NCI-H187 treated with DMSO at 0.1 percent for 48 hours (cell line): Measurements from ENCODE around the gene SLC5A1.
"Not testable (repeated sequence)": the region's sequence is repeated elsewhere in the genome, so short reads cannot be mapped to it uniquely, and the experiment has no call there.

ENCODE experiments used
- DNase-seq: peaks from one replicate; lab custom pipeline; 2025; lab: John Stamatoyannopoulos, UW

Gene SLC5A1

GRCh38 chr22:32144496-32145274 lies 101.6 kb downstream of the SLC5A1 start:
- DNase-seq, result no peak

- DNase-seq, result not testable (repeated sequence)
These were observed 104.1 kb downstream of the SLC5A1 start for GRCh38 chr22:32147128-32147527.

DNA sequence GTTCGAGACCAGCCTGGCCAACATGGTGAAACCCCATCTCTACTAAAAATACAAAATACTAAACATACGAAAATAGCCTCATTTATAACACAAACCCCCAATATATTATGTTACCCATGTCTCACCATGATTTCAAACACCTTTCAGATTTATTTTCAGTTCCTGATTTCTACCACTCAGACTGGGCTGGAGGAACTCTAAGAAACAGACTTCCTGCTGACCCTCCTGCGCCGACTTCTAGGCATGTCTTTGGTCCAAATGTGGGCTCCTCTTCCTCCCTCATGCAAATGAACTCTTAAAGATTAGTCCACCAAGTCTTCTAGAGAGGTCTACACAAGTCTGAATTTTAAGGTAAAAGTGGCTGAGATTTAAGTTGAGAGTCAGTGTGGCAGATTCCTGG lies 105.3 kb downstream of the SLC5A1 start:
- not testable (repeated sequence) for DNase-seq

DNA sequence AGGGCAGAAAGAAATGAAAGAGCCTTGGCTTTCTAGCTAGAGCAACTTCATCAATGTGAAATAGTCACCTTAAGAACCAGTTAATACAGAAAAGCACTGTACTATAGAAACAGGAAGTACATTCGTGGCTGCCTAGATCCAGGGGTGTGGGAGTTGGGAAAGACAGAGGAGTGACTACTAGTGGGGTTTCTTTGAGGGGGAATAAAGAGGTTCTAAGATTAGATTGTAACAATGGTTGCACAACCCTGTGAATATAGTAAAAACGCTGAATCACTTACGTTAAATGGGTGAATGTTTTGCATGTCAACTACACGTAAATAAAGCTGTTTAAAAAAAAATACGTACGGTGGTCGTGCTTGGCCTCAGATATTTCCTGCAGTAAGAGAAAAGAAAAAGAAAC lies 107.6 kb downstream of the SLC5A1 start:
- DNase-seq, result not testable (repeated sequence)

DNA sequence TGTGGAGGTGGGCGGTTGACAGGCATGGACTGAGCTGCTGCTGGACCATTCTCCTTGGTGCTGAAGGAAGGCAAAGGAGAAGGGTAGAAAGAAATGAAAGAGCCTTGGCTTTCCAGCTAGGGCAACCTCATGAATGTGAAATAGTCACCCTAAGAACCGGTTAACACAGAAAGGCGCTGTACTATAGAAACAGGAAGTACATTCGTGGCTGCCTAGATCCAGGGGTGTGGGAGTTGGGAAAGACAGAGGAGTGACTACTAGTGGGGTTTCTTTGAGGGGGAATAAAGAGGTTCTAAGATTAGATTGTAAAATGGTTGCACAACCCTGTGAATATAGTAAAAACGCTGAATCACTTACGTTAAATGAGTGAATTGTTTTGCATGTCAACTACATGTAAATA lies 108.6 kb downstream of the SLC5A1 start:
- not testable (repeated sequence) for DNase-seq

GRCh38 chr22:32154727-32155126 lies 111.7 kb downstream of the SLC5A1 start:
- not testable (repeated sequence) for DNase-seq

DNA sequence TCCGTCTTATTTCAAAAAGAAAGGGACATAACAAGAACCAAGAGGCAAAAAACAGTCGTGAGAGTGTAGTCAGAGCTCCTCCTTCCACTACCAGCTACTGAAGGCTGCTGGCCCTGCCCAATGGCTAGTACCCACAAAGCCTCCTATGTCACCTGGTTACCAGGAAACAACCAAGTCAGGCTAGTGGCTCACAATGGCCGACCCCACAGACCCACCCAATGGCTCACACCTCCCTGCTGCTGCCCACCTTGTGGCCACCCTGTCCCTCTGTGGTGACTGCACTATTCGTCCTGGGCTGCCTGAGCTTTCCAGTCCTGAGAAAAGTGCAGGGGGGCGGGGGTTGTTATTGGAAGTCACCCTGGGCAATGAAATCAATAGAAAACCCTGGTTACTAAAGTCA lies 114.6 kb downstream of the SLC5A1 start:
- DNase-seq, result not testable (repeated sequence)

GRCh38 chr22:32158712-32159533 lies 115.9 kb downstream of the SLC5A1 start, which contains the start of gene C22orf42:
C22orf42 (minus strand) TSS chr22:32159303; CDS start chr22:32159215, 88 bp downstream.
- no peak for DNase-seq

GRCh38 chr22:32160411-32160810 lies 117.3 kb downstream of the SLC5A1 start:
- DNase-seq, result not testable (repeated sequence)
